Ammon's horn (tissue), 1 donor: ENCODE measurements around the gene SPG7.
A peak's percentile ranks its signal among the peaks of the same experiment; 100 is the strongest.
"Not testable (repeated sequence)": the region's sequence is repeated elsewhere in the genome, so short reads cannot be mapped to it uniquely, and the experiment has no call there.

Source experiments
- DNase-seq: peaks from one replicate; pipeline ENCODE4 v3.0.0-alpha.2; 2016; ENCODE audit warnings: low spot score

Gene SPG7

GRCh38 chr16:89507834-89508590, at the start of gene SPG7:
SPG7 (plus strand) TSS chr16:89508403; CDS start chr16:89508418, 15 bp downstream.
- DNase-seq, result peak; percentile 85

- no peak for DNase-seq
Observed at GRCh38 chr16:89458551-89458950, 49.7 kb upstream of the SPG7 start.

GRCh38 chr16:89458967-89459366, 49.2 kb upstream of the SPG7 start:
- no peak for DNase-seq

GRCh38 chr16:89460556-89460955, 47.6 kb upstream of the SPG7 start:
- no peak for DNase-seq

GRCh38 chr16:89461890-89462289, 46.3 kb upstream of the SPG7 start:
- DNase-seq, result not testable (repeated sequence)

GRCh38 chr16:89462639-89463038, 45.6 kb upstream of the SPG7 start:
- not testable (repeated sequence) for DNase-seq

- not testable (repeated sequence) for DNase-seq
Observed at GRCh38 chr16:89463312-89463711, 44.9 kb upstream of the SPG7 start.

GRCh38 chr16:89466920-89467319, 41.3 kb upstream of the SPG7 start:
- no peak for DNase-seq

GRCh38 chr16:89467382-89467781, 40.8 kb upstream of the SPG7 start:
- DNase-seq, result no peak

- no peak for DNase-seq
Observed at GRCh38 chr16:89472711-89473075, 35.5 kb upstream of the SPG7 start.

- no peak for DNase-seq
Observed at GRCh38 chr16:89473136-89473712, 35.0 kb upstream of the SPG7 start.

GRCh38 chr16:89473791-89474414, 34.3 kb upstream of the SPG7 start:
- no peak for DNase-seq

GRCh38 chr16:89475144-89475543, 33.1 kb upstream of the SPG7 start:
- DNase-seq, result no peak

GRCh38 chr16:89476379-89476778, 31.8 kb upstream of the SPG7 start:
- no peak for DNase-seq

- DNase-seq, result no peak
Observed at GRCh38 chr16:89476811-89477261, 31.4 kb upstream of the SPG7 start.

- no peak for DNase-seq
Observed at GRCh38 chr16:89478576-89479221, 29.5 kb upstream of the SPG7 start.

- no peak for DNase-seq
Observed at GRCh38 chr16:89481356-89481955, 26.7 kb upstream of the SPG7 start.

- DNase-seq, result no peak
Observed at GRCh38 chr16:89482150-89482816, 25.9 kb upstream of the SPG7 start.

GRCh38 chr16:89482817-89483205, 25.4 kb upstream of the SPG7 start:
- no peak for DNase-seq

- DNase-seq, result no peak
Observed at GRCh38 chr16:89484041-89484501, 24.1 kb upstream of the SPG7 start.

- no peak for DNase-seq
Observed at GRCh38 chr16:89484923-89485679, 23.1 kb upstream of the SPG7 start.
